ENCODE measurements around the gene RPS15A.
"Not testable (repeated sequence)": the region's sequence is repeated elsewhere in the genome, so short reads cannot be mapped to it uniquely, and the experiment has no call there.

Gene RPS15A

GRCh38 chr16:18742870-18743269, 47.3 kb downstream of the RPS15A start:
- DNase-seq (ENCODE audit: low read depth): not testable (repeated sequence)

GRCh38 chr16:18740027-18740426, 50.1 kb downstream of the RPS15A start:
- not testable (repeated sequence) for DNase-seq (ENCODE audit: low read depth)

- not testable (repeated sequence) for DNase-seq (ENCODE audit: low read depth)
Observed at GRCh38 chr16:18738768-18739167, 51.4 kb downstream of the RPS15A start.

- DNase-seq (ENCODE audit: low read depth): not testable (repeated sequence)
Observed at GRCh38 chr16:18734279-18734678, 55.9 kb downstream of the RPS15A start.

Data from activated T-cell treated with anti-CD3 and anti-CD28 coated beads for 48 hours (primary cell).